Testis (tissue), 3 donors: ENCODE measurements around the gene CFLAR. TPM values are rescaled to one million over a fixed set of nuclear protein-coding genes. Genes with fewer than 3 reads are reported as not detected.

Experiments
- DNase-seq: peaks from one replicate; pipeline ENCODE4 v3.0.0-alpha.2; 2019
- H3K27ac ChIP-seq, 2 donors: fragments of 200-600 bp; sonication (generic); one replicate each; pipeline ENCODE4 v1.5.1; 2019
- H3K27me3 ChIP-seq: fragments of 200-600 bp; sonication (generic); one replicate; pipeline ENCODE4 v1.5.1; 2019
- H3K36me3 ChIP-seq: fragments of 200-600 bp; sonication (generic); one replicate; pipeline ENCODE4 v1.5.1; 2017; ENCODE audit warnings: low read depth; ENCODE audit errors: missing control alignments
- H3K4me1 ChIP-seq: fragments of 200-600 bp; sonication (generic); one replicate; pipeline ENCODE4 v1.5.1; 2019
- H3K4me3 ChIP-seq, 2 donors: fragments of 200-600 bp; sonication (generic); one replicate each; pipeline ENCODE4 v1.5.1; 2017 to 2019
- H3K9me3 ChIP-seq: fragments of 200-600 bp; sonication (generic); one replicate; pipeline ENCODE4 v1.5.1; 2017
- POLR2A ChIP-seq: fragments of 450-650 bp; IDR thresholded peaks from one replicate; pipeline ENCODE4 v1.6.1; 2017; ENCODE audit warnings: antibody characterized with exemption, mild to moderate bottlenecking, moderate library complexity
- WGBS, 2 donors: methylation state at CpG; one replicate each; pipeline ENCODE4 v1.1.5; 2018; 5-methylcytosine and 5-hydroxymethylcytosine counted together
- intact Hi-C: fragments of 100-400 bp; cut with DNase I; formaldehyde crosslinking; loops from one replicate; pipeline ENCODE4 v1.15.1; 2023; ENCODE audit warnings: low total_unique reads
- polyA plus RNA-seq: library from polyadenylated mRNA; stranded (reverse); fragments of 350-450 nt; fragmentation: Illumina TruSeq; extraction: RNeasy Lipid Tissue Mini Kit (QIAGEN cat#74804); gene quantifications from one replicate; pipeline ENCODE4 v1.2.3, GENCODE V29; 2014; ENCODE audit warnings: low read depth, low replicate concordance; ENCODE audit not compliant: insufficient read depth
- total RNA-seq, 2 donors: library from RNA; depleted of rRNA; stranded (reverse); fragments of >200 nt; gene quantifications; one replicate each; pipeline ENCODE4 v1.2.3, GENCODE V29; 2016
- TF ChIP-seq, protein P1 (sequence below), 3 experiments: fragments of 450-650 bp in 2 of 3; fragments of 200-600 bp in 1 of 3; sonication (generic) in 1 of 3; IDR thresholded peaks; one replicate each; pipeline ENCODE4 v1.5.1; 2016 to 2019; ENCODE audit warnings: antibody characterized with exemption in 3 of 3, mild to moderate bottlenecking in 2 of 3, moderate library complexity in 1 of 3

Gene CFLAR
- total and polyA plus RNA-seq, 3 donors from 2014 or later, result 51.1 to 137 (median 117) TPM

DNA sequence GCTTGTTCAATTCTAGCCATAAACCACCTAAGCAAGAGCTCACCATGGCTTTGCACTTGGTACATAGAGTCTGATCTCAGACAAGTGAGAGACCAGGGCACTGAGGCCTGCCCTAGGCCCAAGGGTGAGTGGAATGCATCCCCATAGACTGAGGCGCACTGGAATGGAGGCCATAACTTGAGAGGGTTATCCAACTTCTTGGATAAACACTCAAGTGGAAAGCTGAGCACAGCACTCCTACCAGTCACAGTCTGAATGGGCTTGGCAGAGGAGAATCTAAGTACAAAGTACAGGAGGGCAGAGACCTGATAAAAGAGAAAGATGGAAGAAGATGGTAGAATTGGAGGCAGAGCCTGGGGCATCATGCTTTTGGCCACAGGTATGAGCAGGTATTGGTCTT lies 36.6 kb downstream of the CFLAR start:
- no peaks in the 10 kb centered on the region for H3K27me3 ChIP-seq
- no peaks in the 10 kb centered on the region for H3K9me3 ChIP-seq
- no peaks in the 10 kb centered on the region for H3K36me3 ChIP-seq
- H3K27ac ChIP-seq, result no peak overlapping the region
- no peak for DNase-seq
- peaks cover 13% of the 10 kb centered on the region for H3K4me1 ChIP-seq
- TF ChIP-seq, protein P1, sequence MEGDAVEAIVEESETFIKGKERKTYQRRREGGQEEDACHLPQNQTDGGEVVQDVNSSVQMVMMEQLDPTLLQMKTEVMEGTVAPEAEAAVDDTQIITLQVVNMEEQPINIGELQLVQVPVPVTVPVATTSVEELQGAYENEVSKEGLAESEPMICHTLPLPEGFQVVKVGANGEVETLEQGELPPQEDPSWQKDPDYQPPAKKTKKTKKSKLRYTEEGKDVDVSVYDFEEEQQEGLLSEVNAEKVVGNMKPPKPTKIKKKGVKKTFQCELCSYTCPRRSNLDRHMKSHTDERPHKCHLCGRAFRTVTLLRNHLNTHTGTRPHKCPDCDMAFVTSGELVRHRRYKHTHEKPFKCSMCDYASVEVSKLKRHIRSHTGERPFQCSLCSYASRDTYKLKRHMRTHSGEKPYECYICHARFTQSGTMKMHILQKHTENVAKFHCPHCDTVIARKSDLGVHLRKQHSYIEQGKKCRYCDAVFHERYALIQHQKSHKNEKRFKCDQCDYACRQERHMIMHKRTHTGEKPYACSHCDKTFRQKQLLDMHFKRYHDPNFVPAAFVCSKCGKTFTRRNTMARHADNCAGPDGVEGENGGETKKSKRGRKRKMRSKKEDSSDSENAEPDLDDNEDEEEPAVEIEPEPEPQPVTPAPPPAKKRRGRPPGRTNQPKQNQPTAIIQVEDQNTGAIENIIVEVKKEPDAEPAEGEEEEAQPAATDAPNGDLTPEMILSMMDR (IDR thresholded peaks at IDR 0.05), result no peak
- no peak for TF ChIP-seq POLR2A
- intact Hi-C loops, result loop anchor here (10.0 kb wide), 1 partner anchor 248 kb away; no protein-coding TSS in a partner anchor
- 100% methylated on average over 1 of the region's 1 CpG for WGBS, 2 donors
- no peak overlapping the region for H3K4me3 ChIP-seq

DNA sequence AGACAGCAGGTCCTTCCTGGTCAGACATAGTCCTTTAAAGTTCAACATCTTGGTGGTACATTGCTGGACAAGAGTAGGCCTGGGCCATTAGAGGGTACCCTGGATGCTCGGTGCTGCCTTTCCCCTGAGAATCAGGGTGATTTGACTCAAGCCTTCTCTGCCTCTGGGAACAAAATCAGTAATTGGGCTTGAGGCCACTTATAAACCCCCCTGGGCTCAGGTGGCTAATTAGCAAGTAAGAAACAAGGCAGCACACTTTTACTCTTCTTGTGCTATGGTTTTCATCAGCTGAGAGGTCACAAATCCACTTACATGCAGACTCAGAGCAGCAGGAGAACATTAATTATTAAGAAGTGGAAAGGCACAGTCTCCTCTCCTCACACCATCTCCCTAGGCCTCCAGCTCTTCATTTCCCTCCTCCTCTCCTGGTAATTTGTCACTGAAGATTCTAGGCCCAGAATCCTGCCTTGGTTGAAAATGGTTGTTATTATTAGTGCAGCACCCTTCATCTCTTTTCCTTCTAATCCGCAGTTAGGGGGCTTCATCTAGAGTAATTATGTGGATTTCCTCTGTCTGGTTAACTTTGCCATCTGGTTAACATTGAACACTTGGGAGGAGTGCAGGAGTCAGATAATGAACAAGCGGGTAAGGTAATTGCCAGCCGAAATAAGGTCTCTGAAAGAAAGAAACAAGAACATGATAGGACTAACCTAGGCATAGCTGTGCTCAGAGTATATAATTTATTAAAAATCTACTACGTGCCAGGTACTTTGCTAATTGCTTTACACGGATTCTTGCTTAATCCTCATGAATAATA lies 37.2 kb downstream of the CFLAR start:
- DNase-seq, result no peak
- H3K9me3 ChIP-seq, result no peaks in the 10 kb centered on the region
- H3K27me3 ChIP-seq, result no peaks in the 10 kb centered on the region
- 89 to 94% methylated on average over 6 of the region's 6 CpGs for WGBS, 2 donors
- H3K36me3 ChIP-seq, result no peaks in the 10 kb centered on the region
- H3K27ac ChIP-seq, result no peak overlapping the region
- intact Hi-C loops, result loop anchor here (10.0 kb wide), 1 partner anchor 248 kb away; no protein-coding TSS in a partner anchor
- TF ChIP-seq, protein P1 (IDR thresholded peaks at IDR 0.05), result no peak
- no peak for TF ChIP-seq POLR2A
- no peak overlapping the region for H3K4me3 ChIP-seq
- peaks cover 19% of the 10 kb centered on the region for H3K4me1 ChIP-seq

DNA sequence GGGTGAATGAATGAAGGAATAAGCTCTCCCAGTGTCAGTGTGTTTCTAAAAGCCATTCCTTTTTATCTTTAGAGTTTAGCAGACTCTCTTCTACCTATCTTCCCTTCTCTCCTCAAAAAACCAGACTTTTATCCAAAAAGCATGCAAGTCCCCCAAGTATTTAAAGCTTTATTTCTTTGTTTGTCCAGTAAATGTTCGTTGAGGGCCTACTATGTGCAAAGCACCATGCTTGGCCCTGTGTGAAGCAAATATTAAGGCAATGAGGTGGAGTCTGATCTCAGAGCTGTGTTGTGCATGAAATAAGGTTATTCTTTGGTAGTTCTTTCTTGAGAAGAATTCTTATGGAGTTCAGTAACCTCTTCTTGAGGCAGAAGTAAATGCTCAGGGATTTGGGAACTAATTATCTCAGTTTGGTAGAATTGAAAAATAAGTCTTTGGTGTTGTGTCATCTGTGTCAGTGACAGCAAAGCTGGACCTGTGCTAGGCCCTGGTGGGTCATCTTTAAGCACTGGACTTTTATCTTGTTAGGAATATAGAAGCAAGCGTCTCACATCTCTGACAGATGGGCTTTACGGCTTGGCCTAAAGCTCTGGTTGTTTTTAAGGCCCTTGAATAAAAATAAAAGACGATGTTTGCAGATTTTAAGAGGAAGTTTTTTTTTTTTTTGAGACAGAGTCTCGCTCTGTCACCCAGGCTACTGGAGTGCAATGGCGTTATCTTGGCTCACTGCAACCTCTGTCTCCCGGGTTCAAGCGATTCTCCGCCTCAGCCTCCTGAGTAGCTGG lies 38.8 kb downstream of the CFLAR start:
- Histone ChIP-seq H3K27me3 (no peaks in the 10 kb centered on the region), H3K36me3 (no peaks in the 10 kb centered on the region), H3K4me1 (peaks cover 25% of the 10 kb centered on the region), H3K4me3 (no peak overlapping the region), H3K27ac (no peak overlapping the region), H3K9me3 (no peaks in the 10 kb centered on the region)
- TF ChIP-seq, protein P1 (IDR thresholded peaks at IDR 0.05), result no peak
- TF ChIP-seq POLR2A, result no peak
- no peak for DNase-seq
- intact Hi-C loops, result loop anchor here (5.0 to 10.0 kb wide), 2 partner anchors 38 to 250 kb away; partner anchors contain the start of gene CFLAR
- WGBS, 2 donors, result 90 to 94% methylated on average over 9 of the region's 9 CpGs

DNA sequence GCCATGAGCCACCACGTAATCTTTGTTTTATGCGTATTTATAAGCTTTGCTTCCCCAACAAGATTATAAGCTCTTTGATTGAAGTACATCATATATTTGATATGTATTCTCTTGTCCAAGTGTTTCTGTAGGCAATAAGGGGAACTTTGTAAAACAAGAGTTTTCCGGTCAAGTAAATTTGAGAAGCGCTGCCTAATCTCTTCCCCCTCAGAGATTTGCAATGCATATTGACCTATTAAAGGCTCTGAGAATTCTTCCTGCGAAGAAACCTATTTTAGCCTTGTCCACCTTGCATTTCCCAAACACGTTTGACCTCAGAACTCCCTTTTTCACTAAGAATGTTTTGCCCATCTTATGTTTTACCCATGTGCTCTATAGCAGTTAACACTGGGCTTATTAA lies 40.1 kb downstream of the CFLAR start:
- TF ChIP-seq, protein P1 (IDR thresholded peaks at IDR 0.05), result no peak
- no peak for TF ChIP-seq POLR2A
- WGBS, 2 donors, result 82% methylated on average over 6 of the region's 6 CpGs
- H3K4me1 ChIP-seq, result peaks cover 23% of the 10 kb centered on the region
- no peaks in the 10 kb centered on the region for H3K27me3 ChIP-seq
- no peak overlapping the region for H3K4me3 ChIP-seq
- intact Hi-C loops, result loop anchor here (5.0 to 10.0 kb wide), 2 partner anchors 39 to 251 kb away; partner anchors contain the start of gene CFLAR
- DNase-seq, result no peak
- H3K9me3 ChIP-seq, result no peaks in the 10 kb centered on the region
- no peaks in the 10 kb centered on the region for H3K36me3 ChIP-seq
- H3K27ac ChIP-seq, result no peak overlapping the region
